Rectal smooth muscle tissue (tissue), 1 donor: ENCODE results near the gene C1QC.

Source experiments
- H3K27ac ChIP-seq: one replicate; pipeline ENCODE4 v1.7.0; 2013; ENCODE audit warnings: low read depth, low read length, inconsistent platforms
- H3K27me3 ChIP-seq: one replicate; pipeline ENCODE4 v1.7.0; 2013; ENCODE audit warnings: low read length; ENCODE audit not compliant: control insufficient read depth, insufficient read depth
- H3K36me3 ChIP-seq: one replicate; pipeline ENCODE4 v1.7.0; 2013; ENCODE audit warnings: low read length; ENCODE audit not compliant: control insufficient read depth, insufficient read depth
- H3K4me1 ChIP-seq: one replicate; pipeline ENCODE4 v1.7.0; 2013; ENCODE audit warnings: low read length; ENCODE audit not compliant: control insufficient read depth, insufficient read depth
- H3K4me3 ChIP-seq: one replicate; pipeline ENCODE4 v1.7.0; 2013; ENCODE audit warnings: low read length
- H3K9ac ChIP-seq: one replicate; pipeline ENCODE4 v1.7.0; 2013; ENCODE audit warnings: low read length

Gene C1QC

GRCh38 chr1:22641247-22641646 lies 2.2 kb upstream of the C1QC start:
- H3K4me3 ChIP-seq, result no peak overlapping the region
- no peaks in the 10 kb centered on the region for H3K4me1 ChIP-seq
- H3K27me3 ChIP-seq, result no peaks in the 10 kb centered on the region
- H3K9ac ChIP-seq, result no peak overlapping the region
- no peaks in the 10 kb centered on the region for H3K36me3 ChIP-seq
- no peak overlapping the region for H3K27ac ChIP-seq

DNA sequence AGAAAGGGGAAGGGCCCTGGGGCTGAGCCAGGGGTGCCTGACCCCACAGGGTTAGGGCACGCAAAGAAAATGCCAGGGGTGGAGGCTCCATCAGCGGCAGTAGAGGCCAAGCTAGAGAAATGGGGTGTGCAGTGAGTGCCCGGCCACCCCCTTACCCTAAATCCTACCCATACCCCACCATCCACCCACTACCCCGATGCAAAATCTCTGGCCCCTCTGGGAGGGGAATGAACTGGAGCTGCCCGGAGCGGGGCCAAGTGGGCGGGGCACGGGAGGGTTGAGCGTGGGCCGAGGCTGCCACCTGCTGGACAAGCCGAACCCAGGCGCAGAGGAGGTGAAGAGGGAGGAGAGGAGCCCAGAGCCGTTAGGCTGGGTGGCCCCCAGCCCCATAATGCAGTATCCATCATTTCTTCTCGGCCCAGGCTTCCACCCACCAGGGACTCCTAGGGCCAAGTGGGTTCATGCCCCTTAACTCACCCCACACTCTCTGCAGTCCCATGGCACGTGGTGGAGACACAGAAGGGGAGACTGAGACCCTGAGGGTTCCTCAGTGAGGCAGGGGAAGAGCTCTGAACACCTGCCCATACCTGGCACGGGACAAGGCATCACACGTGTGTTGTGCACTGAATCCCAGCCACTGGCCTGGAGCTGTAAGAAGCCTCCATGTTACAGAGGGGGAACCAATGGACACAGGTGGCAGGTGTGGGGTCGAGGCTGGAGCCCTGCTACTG lies 1.4 kb upstream of the C1QC start:
- no peaks in the 10 kb centered on the region for H3K4me1 ChIP-seq
- H3K27me3 ChIP-seq, result no peaks in the 10 kb centered on the region
- H3K9ac ChIP-seq, result no peak overlapping the region
- no peaks in the 10 kb centered on the region for H3K36me3 ChIP-seq
- H3K4me3 ChIP-seq, result no peak overlapping the region
- no peak overlapping the region for H3K27ac ChIP-seq

GRCh38 chr1:22643928-22644327 lies 495 bp downstream of the C1QC start:
- Histone ChIP-seq H3K36me3 (no peaks in the 10 kb centered on the region), H3K4me1 (no peaks in the 10 kb centered on the region), H3K9ac (no peak overlapping the region), H3K27me3 (no peaks in the 10 kb centered on the region), H3K4me3 (no peak overlapping the region), H3K27ac (peak overlapping the region; percentile 52)

DNA sequence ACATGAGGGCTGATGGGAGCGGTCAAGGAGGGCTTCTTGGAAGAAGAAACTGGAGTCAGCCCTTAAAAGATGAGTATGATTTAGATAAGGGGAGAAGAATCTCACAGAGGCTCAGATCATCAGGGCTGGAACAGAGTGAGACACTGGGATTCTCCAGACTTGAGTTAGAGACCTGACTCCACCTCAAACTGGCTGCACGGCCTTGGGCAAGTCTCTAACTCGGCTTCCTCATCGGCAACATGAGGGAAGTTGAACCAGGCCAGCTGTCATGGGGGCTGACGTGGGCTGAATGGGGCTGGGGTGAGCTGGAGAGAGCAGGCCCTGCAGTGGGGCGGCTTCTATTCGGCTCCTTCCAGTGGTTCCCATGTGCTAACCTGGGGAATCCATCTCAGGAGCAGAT lies 2.5 kb downstream of the C1QC start:
- Histone ChIP-seq H3K4me3 (no peak overlapping the region), H3K36me3 (no peaks in the 10 kb centered on the region), H3K27ac (no peak overlapping the region), H3K27me3 (no peaks in the 10 kb centered on the region), H3K9ac (no peak overlapping the region), H3K4me1 (no peaks in the 10 kb centered on the region)

- Histone ChIP-seq H3K4me1 (no peaks in the 10 kb centered on the region), H3K27ac (no peak overlapping the region), H3K27me3 (no peaks in the 10 kb centered on the region), H3K36me3 (no peaks in the 10 kb centered on the region), H3K9ac (no peak overlapping the region), H3K4me3 (no peak overlapping the region)
Measured at GRCh38 chr1:22646384-22646783, 3.0 kb downstream of the C1QC start.

GRCh38 chr1:22650089-22650693 lies 6.8 kb downstream of the C1QC start:
- Histone ChIP-seq H3K27ac (no peak overlapping the region), H3K27me3 (no peaks in the 10 kb centered on the region), H3K4me1 (no peaks in the 10 kb centered on the region), H3K36me3 (no peaks in the 10 kb centered on the region), H3K4me3 (no peak overlapping the region), H3K9ac (no peak overlapping the region)

DNA sequence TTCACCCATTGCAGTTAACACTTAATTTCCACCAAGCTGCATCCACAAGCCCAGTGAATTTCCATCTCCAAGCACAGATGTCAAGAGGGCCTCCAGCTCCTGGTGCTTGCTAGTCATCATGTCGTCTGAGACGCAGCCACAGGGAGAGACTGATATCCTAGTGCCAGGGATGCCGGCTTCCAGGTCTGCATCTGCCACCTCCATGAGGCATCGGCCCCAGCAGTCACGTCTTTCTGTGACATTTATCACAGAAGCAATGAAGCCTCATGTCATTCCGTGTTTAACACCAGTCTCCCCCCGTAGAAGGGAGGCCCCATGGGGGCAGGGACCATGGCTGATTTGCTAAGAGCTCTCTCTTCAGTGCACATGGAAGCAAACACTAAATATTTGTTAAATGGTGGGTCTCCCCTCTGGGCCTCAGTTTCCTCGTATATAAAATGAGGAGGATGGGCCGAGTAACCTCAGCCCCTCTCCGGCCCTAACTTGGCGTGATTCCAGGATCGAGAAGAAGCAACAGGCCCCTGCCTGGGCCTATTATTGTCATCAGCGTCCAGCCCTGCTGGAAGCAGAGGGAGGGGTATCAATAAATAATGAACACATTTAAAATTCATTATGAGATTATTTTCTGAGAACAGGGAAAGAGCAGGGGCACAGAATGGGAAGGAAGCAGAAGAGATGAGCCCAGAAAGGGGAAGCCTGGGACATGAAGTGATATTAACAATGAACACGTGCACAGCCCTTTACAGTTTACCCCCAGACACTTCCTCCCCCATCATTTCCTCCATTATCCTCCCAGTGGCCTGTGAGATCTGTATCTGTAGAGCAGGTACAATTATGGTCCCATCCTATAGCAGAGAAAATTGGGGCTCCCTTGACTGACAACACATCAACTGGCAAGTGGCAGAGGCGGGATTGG lies 8.8 kb downstream of the C1QC start:
- no peak overlapping the region for H3K27ac ChIP-seq
- H3K27me3 ChIP-seq, result peaks cover 2% of the 10 kb centered on the region
- H3K4me1 ChIP-seq, result no peaks in the 10 kb centered on the region
- no peak overlapping the region for H3K9ac ChIP-seq
- H3K4me3 ChIP-seq, result no peak overlapping the region
- no peaks in the 10 kb centered on the region for H3K36me3 ChIP-seq

GRCh38 chr1:22652881-22653316 lies 9.5 kb downstream of the C1QC start, which contains the start of gene C1QB:
TSS of gene C1QB (plus strand) at chr1:22653236. CDS start at chr1:22659463, 6,227 bp downstream.
- Histone ChIP-seq H3K4me1 (no peaks in the 10 kb centered on the region), H3K4me3 (no peak within 1 kb of the TSS), H3K36me3 (no peaks in the 10 kb centered on the region), H3K27ac (peak within 1 kb of the TSS; percentile 11), H3K27me3 (peaks cover 2% of the 10 kb centered on the region), H3K9ac (no peak within 1 kb of the TSS)

- Histone ChIP-seq H3K9ac (no peak overlapping the region), H3K4me3 (no peak overlapping the region), H3K4me1 (no peaks in the 10 kb centered on the region), H3K27me3 (peaks cover 2% of the 10 kb centered on the region), H3K36me3 (no peaks in the 10 kb centered on the region), H3K27ac (no peak overlapping the region)
Measured at GRCh38 chr1:22654692-22655091, 11.3 kb downstream of the C1QC start.

- Histone ChIP-seq H3K27ac (no peak overlapping the region), H3K9ac (no peak overlapping the region), H3K4me1 (no peaks in the 10 kb centered on the region), H3K27me3 (peaks cover 2% of the 10 kb centered on the region), H3K4me3 (no peak overlapping the region), H3K36me3 (no peaks in the 10 kb centered on the region)
Measured at GRCh38 chr1:22658385-22659163, 15.1 kb downstream of the C1QC start.

DNA sequence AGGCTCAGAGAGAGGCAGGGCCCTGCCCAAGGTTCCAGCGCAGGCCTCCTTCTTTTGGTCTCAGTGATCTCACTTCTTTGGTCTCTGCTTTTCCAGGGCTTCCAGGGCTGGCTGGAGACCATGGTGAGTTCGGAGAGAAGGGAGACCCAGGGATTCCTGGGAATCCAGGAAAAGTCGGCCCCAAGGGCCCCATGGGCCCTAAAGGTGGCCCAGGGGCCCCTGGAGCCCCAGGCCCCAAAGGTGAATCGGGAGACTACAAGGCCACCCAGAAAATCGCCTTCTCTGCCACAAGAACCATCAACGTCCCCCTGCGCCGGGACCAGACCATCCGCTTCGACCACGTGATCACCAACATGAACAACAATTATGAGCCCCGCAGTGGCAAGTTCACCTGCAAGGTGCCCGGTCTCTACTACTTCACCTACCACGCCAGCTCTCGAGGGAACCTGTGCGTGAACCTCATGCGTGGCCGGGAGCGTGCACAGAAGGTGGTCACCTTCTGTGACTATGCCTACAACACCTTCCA lies 17.3 kb downstream of the C1QC start:
- no peak overlapping the region for H3K9ac ChIP-seq
- H3K4me3 ChIP-seq, result no peak overlapping the region
- H3K27ac ChIP-seq, result no peak overlapping the region
- peaks cover 2% of the 10 kb centered on the region for H3K27me3 ChIP-seq
- H3K4me1 ChIP-seq, result no peaks in the 10 kb centered on the region
- H3K36me3 ChIP-seq, result no peaks in the 10 kb centered on the region
